Body of pancreas (tissue), 4 donors: ENCODE data around the gene RMND1. TPM values are rescaled to one million over a fixed set of nuclear protein-coding genes. Genes with fewer than 3 reads are reported as not detected.
A peak's percentile ranks its signal among the peaks of the same experiment; 100 is the strongest.

Experiments
- ATAC-seq: fragments of 150-250 bp; one replicate; pipeline ENCODE4 v1.9.1; 2016
- DNase-seq, 4 donors: peaks; one replicate each; pipeline ENCODE4 v3.0.0-alpha.2; 2019
- H3K27ac ChIP-seq, 4 donors: fragments of 200-600 bp; sonication (generic); 1 replicate in 3 of 4; 2 replicates in 1 of 4; pipeline versions ENCODE4 v1.5.1 to v1.6.1; 2016 to 2019; ENCODE audit warnings: mild to moderate bottlenecking in 1 of 4, mixed read lengths in 1 of 4, moderate library complexity in 1 of 4
- H3K27me3 ChIP-seq, 2 donors: fragments of 200-600 bp; sonication (generic); one replicate each; pipeline ENCODE4 v1.6.0; 2016; ENCODE audit warnings: mild to moderate bottlenecking in 1 of 2
- H3K36me3 ChIP-seq, 2 donors: fragments of 200-600 bp; sonication (generic); replicated peaks in 1 of 2; 2 replicates each; pipeline ENCODE4 v1.5.1; 2016; ENCODE audit warnings: low read depth in 2 of 2; ENCODE audit not compliant: insufficient read depth in 1 of 2
- H3K4me1 ChIP-seq: fragments of 200-600 bp; sonication (generic); one replicate; pipeline ENCODE4 v1.6.0; 2016
- H3K4me3 ChIP-seq, 2 donors: fragments of 200-600 bp; sonication (generic); 1 replicate in 1 of 2; 2 replicates in 1 of 2; pipeline ENCODE4 v1.5.1; 2016 to 2019
- H3K9me3 ChIP-seq, 3 donors: fragments of 200-600 bp; sonication (generic); 1 replicate in 2 of 3; 2 replicates in 1 of 3; pipeline ENCODE4 v1.5.1; 2016
- CTCF ChIP-seq, 7 experiments: fragments of 450-650 bp in 4 of 7; fragments of 200-600 bp in 3 of 7; sonication (generic) in 3 of 7; IDR thresholded peaks; one replicate each; pipeline ENCODE4 v1.5.1; 2016 to 2019; ENCODE audit warnings: antibody characterized with exemption in 7 of 7
- POLR2A ChIP-seq, 3 donors: fragments of 450-650 bp; IDR thresholded peaks; one replicate each; pipeline ENCODE4 v1.6.1; 2016; ENCODE audit warnings: antibody characterized with exemption in 3 of 3, mild to moderate bottlenecking in 2 of 3
- WGBS, 2 donors: methylation state at CpG; one replicate each; pipeline ENCODE4 v1.1.5; 2017; 5-methylcytosine and 5-hydroxymethylcytosine counted together
- intact Hi-C: fragments of 100-400 bp; cut with DNase I; formaldehyde crosslinking; loops from one replicate; pipeline ENCODE4 v1.15.1; 2023
- total RNA-seq, 2 donors: library from RNA; depleted of rRNA; stranded (reverse); fragments of >200 nt; gene quantifications; one replicate each; pipeline ENCODE4 v1.1.0, GENCODE V29; 2016

The RMND1 gene
- total RNA-seq, 2 donors from 2014 or later, result 6.6 to 10.9 TPM

GRCh38 chr6:151441390-151442166, 10.3 kb downstream of the RMND1 start:
- TF ChIP-seq CTCF (IDR thresholded peaks at IDR 0.05), result no peak
- no peak for TF ChIP-seq POLR2A (IDR thresholded peaks at IDR 0.05)
- Histone ChIP-seq H3K4me3 (no peak overlapping the region), H3K36me3 (no peaks in the 10 kb centered on the region), H3K27ac (no peak overlapping the region), H3K9me3 (no peaks in the 10 kb centered on the region), H3K27me3 (no peaks in the 10 kb centered on the region), H3K4me1 (peaks cover 30% of the 10 kb centered on the region)
- ATAC-seq, result no peak
- intact Hi-C loops, result no loop called here
- WGBS, 2 donors, result 33 to 48% methylated on average over 3 of the region's 3 CpGs
- no peak for DNase-seq

- 63 to 72% methylated on average over 2 of the region's 2 CpGs for WGBS, 2 donors
- Histone ChIP-seq H3K9me3 (no peaks in the 10 kb centered on the region), H3K27ac (no peak overlapping the region), H3K4me3 (no peak overlapping the region), H3K36me3 (no peaks in the 10 kb centered on the region), H3K4me1 (peaks cover 24% of the 10 kb centered on the region), H3K27me3 (no peaks in the 10 kb centered on the region)
- peak in 3 of 7 experiments; percentile 18 to 26 (median 20) for TF ChIP-seq CTCF (IDR thresholded peaks at IDR 0.05)
- TF ChIP-seq POLR2A (IDR thresholded peaks at IDR 0.05), result no peak
- DNase-seq (no peak), ATAC-seq (no peak)
- intact Hi-C loops, result no loop called here
These were observed 11.0 kb downstream of the RMND1 start for GRCh38 chr6:151440930-151441329.

GRCh38 chr6:151440498-151440897, 11.4 kb downstream of the RMND1 start:
- Histone ChIP-seq H3K27ac (no peak overlapping the region), H3K4me1 (peaks cover 20% of the 10 kb centered on the region), H3K36me3 (no peaks in the 10 kb centered on the region), H3K4me3 (no peak overlapping the region), H3K9me3 (no peaks in the 10 kb centered on the region), H3K27me3 (no peaks in the 10 kb centered on the region)
- WGBS, 2 donors, result 22 to 48% methylated on average over 1 of the region's 1 CpG
- TF ChIP-seq CTCF (IDR thresholded peaks at IDR 0.05) (no peak), POLR2A (IDR thresholded peaks at IDR 0.05) (no peak)
- intact Hi-C loops, result no loop called here
- DNase-seq (no peak), ATAC-seq (no peak)

- TF ChIP-seq POLR2A (IDR thresholded peaks at IDR 0.05) (no peak), CTCF (IDR thresholded peaks at IDR 0.05) (no peak)
- DNase-seq, result no peak
- no peak for ATAC-seq
- Histone ChIP-seq H3K9me3 (no peaks in the 10 kb centered on the region), H3K36me3 (no peaks in the 10 kb centered on the region), H3K4me1 (peaks cover 16% of the 10 kb centered on the region), H3K4me3 (no peak overlapping the region), H3K27ac (no peak overlapping the region), H3K27me3 (no peaks in the 10 kb centered on the region)
- intact Hi-C loops, result no loop called here
These were observed 14.5 kb downstream of the RMND1 start for GRCh38 chr6:151437401-151437800.

- ATAC-seq (no peak), DNase-seq (no peak)
- peaks cover 15% of the 10 kb centered on the region for H3K4me1 ChIP-seq
- no peaks in the 10 kb centered on the region for H3K36me3 ChIP-seq
- no peaks in the 10 kb centered on the region for H3K27me3 ChIP-seq
- TF ChIP-seq POLR2A (IDR thresholded peaks at IDR 0.05), result no peak
- no peak for TF ChIP-seq CTCF (IDR thresholded peaks at IDR 0.05)
- no peaks in the 10 kb centered on the region for H3K9me3 ChIP-seq
- intact Hi-C loops, result no loop called here
- H3K4me3 ChIP-seq, result no peak overlapping the region
- no peak overlapping the region for H3K27ac ChIP-seq
These were observed 15.1 kb downstream of the RMND1 start for GRCh38 chr6:151436802-151437201.
